NCI-H2196 treated with DMSO at 0.1 percent for 48 hours (cell line): ENCODE results near the gene PPRC1.
"Not testable (repeated sequence)": the region's sequence is repeated elsewhere in the genome, so short reads cannot be mapped to it uniquely, and the experiment has no call there.

Source experiments
- DNase-seq: peaks from one replicate; lab custom pipeline; 2025; ENCODE audit not compliant: unreplicated experiment; lab: John Stamatoyannopoulos, UW

Gene PPRC1

GRCh38 chr10:102188941-102189898 lies 56.4 kb downstream of the PPRC1 start:
- not testable (repeated sequence) for DNase-seq

GRCh38 chr10:102191956-102192355 lies 59.1 kb downstream of the PPRC1 start:
- DNase-seq = no peak

- DNase-seq = no peak
Measured at GRCh38 chr10:102195296-102195870, 62.5 kb downstream of the PPRC1 start.

- DNase-seq = no peak
Measured at GRCh38 chr10:102196893-102197292, 64.1 kb downstream of the PPRC1 start.

GRCh38 chr10:102198027-102198426 lies 65.2 kb downstream of the PPRC1 start:
- DNase-seq = no peak
